Brain pericyte (primary cell): ENCODE data around the gene TREX2.

ENCODE experiments used
- DNase-seq: peaks from one replicate; pipeline ENCODE4 v3.0.0-alpha.2; 2012; ENCODE audit warnings: low read depth, low spot score

Gene TREX2

GRCh38 chrX:153445856-153446635, at the start of gene TREX2:
TSS of gene TREX2 (minus strand) at chrX:153446056. CDS start at chrX:153445430, 626 bp downstream.
- DNase-seq, result no peak

GRCh38 chrX:153495362-153495751, 49.5 kb upstream of the TREX2 start:
- DNase-seq, result no peak

- DNase-seq, result no peak
Measured at GRCh38 chrX:153494541-153495361, 48.9 kb upstream of the TREX2 start, which contains the start of gene BGN. TSS of gene BGN (plus strand) at chrX:153494980. CDS start at chrX:153504632, 9,652 bp downstream.

GRCh38 chrX:153494061-153494460, 48.2 kb upstream of the TREX2 start:
- DNase-seq, result no peak

- no peak for DNase-seq
Measured at GRCh38 chrX:153493085-153493484, 47.2 kb upstream of the TREX2 start.

- no peak for DNase-seq
Measured at GRCh38 chrX:153492543-153492942, 46.7 kb upstream of the TREX2 start.

GRCh38 chrX:153491918-153492317, 46.1 kb upstream of the TREX2 start:
- DNase-seq, result no peak

- no peak for DNase-seq
Measured at GRCh38 chrX:153491351-153491914, 45.6 kb upstream of the TREX2 start.

- DNase-seq, result no peak
Measured at GRCh38 chrX:153490217-153490930, 44.5 kb upstream of the TREX2 start.

- DNase-seq, result no peak
Measured at GRCh38 chrX:153488231-153488914, 42.5 kb upstream of the TREX2 start.

GRCh38 chrX:153487590-153488071, 41.8 kb upstream of the TREX2 start:
- no peak for DNase-seq

GRCh38 chrX:153486171-153486570, 40.3 kb upstream of the TREX2 start:
- no peak for DNase-seq

GRCh38 chrX:153485396-153486080, 39.7 kb upstream of the TREX2 start:
- DNase-seq, result no peak

GRCh38 chrX:153482376-153483015, 36.6 kb upstream of the TREX2 start:
- DNase-seq, result no peak

GRCh38 chrX:153481043-153481442, 35.2 kb upstream of the TREX2 start:
- no peak for DNase-seq

- no peak for DNase-seq
Measured at GRCh38 chrX:153478746-153479145, 32.9 kb upstream of the TREX2 start.

GRCh38 chrX:153477901-153478300, 32.0 kb upstream of the TREX2 start:
- no peak for DNase-seq

- DNase-seq, result no peak
Measured at GRCh38 chrX:153477364-153477857, 31.6 kb upstream of the TREX2 start.

GRCh38 chrX:153476666-153477363, 31.0 kb upstream of the TREX2 start:
- DNase-seq, result no peak
